Left forelimb (tissue), 1 donor: ENCODE data around the gene CDH23.

Experiments used
- DNase-seq: peaks from one replicate; pipeline ENCODE4 v3.0.0-alpha.2; 2018; ENCODE audit warnings: low spot score

Gene CDH23

DNA sequence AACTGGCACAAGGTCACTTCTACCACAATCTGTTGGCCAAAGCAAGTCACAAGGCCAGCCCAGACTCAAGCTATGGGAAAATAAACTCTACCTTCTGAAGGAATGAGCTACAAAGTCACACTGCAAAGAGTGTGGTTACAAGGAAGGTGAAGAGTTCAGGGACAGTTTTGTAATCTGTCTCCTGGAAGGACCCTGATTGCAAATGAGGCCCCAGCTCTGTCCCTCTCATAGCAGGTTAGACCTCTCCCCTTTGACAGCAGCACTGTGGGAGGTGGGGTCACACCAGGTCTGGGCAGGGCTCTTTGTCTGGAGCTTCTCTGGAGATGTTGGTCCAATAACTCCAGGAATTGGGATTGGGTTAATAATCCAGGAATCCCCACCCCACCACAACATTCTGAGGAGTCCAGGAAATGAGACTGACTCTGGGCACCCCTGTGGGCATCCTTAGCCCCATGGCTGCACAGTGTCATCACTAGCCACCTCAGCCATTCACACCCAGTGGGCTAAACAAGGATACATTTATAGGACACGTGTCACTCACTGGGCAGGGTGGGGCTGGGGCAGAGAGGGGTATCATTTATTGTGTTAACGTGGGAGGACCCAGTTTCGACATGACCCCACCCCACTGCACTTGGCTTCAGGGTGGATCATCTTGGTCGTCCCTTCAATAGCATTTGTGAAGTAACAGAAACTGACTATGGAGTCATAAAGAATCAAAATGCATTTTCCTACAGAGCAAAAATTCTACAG is 346.5 kb downstream of the CDH23 start:
- DNase-seq = no peak

DNA sequence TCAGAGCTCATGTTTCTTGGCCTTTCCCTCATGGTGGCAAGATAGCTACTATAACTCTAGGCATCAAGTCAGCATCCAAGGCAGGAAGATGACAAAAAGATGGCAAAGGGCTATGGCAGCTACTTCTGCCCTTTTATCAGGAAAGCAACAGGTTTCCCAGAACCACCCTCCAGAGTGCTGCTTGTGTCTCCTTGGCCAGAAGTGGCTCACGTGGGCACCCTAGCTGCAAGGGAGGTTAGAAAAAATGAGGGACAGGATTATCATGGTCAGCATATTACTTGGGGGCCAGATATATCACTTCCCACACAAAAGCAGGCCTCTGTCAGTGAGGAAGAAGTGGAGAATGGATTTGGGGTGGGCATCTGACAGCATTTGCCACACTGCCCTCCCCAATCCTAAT is 347.1 kb downstream of the CDH23 start:
- no peak for DNase-seq

DNA sequence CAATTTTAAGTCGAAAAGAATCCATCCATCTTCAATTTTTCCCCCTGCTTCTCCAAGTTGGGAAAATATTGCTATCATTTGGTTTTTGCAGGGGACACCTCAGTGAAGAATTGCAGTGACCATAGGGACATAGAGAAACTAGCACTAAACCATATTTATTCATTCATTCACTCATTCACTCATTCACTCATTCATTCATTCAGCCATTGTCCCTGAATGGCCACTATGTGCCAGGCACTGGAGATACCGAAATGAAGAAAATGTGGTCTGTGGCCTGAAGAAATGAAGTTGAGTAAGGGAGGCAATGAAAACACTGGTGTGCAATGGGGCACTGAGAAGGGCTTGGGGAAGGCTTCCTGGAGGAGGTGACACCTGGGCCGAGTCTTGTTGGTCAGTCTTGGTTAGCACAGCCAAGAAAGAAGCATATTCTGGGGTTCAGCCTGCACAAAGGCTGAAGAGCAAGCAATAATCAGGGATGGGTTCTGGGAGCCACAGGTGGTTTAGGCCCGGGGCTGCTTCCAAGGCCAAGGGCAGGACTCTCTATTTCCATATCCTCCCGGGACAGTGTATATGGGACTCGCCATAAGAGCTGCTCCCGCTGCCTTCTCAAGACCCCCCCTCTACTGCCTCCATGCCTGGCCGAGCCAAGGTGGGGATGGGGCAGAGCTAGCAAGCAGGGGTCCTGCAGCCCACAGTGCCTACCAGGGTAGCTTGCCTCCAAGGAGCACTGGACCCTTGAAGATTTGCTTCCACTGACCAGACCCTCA is 348.4 kb downstream of the CDH23 start:
- DNase-seq = no peak

DNA sequence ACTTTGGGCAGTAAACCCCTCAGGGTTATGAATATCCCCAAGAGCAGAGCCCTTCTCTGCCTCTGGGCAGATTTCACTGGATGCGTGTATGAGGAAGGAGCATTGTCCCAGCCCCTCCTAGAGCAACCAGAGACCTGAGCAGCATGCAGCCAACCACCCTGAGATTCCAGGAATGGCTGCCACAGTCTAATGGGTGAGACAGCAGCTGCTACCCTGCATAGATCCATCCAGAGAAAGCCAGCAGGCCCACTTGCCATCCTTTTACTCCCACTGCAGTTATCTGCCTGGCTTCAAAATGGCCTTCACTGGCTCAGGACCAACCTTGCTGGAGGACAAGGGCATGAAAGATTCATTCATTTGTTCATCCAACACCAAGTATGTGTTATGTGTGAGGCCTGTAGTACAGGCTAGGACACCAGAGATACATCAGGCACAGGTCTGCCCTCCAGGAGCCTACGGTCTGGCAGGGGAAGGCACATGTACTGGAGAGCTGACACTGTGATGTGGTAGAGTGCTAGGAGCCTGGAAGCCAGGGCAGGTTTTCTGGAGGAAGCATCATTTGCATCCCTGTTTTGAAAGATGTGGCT is 349.0 kb downstream of the CDH23 start:
- no peak for DNase-seq

DNA sequence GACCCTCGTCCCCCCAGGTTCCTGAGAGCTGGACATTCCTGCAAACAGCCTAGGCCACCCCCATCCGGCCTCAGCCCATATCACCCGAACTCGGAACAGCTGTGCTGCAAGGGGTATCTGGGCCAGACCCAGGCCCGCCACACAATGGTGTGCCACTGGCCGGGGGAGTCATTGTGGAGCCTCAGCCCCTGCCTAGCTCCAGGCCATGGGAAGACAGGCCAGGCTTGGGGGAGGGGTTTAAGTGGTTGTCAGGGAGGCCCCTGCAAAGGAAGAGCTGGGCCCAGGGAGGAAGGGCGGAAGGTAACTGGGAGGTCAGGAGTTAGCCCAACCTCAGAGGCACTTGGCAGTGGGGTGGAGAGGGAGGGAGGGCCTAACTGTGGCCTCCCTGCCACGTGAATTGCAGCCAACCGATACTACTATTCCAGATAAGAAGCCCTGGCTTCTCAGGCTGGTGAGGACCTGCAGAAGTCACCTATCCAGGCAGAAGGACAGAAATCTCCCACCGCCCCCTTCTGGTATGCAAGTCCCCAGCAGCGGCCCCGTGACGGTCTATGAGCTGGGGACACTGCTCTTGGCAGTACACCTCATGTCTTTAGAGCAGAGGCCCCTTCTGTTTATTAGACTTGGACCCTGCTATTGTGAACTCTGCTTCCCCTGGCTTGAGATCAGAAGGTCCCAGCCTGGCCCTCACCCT is 349.8 kb downstream of the CDH23 start:
- DNase-seq = no peak

DNA sequence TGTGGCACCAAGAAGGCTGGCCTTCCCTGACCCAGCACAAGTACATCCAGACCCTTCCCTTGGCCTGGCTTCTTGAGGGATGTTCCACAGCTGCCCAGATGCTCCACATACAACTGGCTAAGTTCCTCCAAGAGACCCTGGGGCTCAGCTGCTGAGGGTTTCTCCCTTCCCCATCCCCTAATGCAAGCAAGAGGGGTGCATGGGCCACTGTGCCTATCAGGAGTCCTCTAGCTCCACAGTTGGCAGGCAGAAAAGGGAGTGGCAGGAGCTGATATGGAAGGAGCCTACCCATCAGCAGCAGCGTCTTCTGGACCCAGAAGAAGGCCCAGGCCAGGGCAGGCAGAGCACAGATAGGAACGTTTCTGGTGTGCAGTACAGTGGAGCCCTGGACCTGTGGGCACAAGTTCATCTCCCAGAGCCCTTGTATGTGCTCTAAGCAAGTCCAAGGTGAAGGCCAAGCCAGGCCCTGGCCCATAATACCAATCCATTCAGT is 350.4 kb downstream of the CDH23 start:
- DNase-seq = no peak

DNA sequence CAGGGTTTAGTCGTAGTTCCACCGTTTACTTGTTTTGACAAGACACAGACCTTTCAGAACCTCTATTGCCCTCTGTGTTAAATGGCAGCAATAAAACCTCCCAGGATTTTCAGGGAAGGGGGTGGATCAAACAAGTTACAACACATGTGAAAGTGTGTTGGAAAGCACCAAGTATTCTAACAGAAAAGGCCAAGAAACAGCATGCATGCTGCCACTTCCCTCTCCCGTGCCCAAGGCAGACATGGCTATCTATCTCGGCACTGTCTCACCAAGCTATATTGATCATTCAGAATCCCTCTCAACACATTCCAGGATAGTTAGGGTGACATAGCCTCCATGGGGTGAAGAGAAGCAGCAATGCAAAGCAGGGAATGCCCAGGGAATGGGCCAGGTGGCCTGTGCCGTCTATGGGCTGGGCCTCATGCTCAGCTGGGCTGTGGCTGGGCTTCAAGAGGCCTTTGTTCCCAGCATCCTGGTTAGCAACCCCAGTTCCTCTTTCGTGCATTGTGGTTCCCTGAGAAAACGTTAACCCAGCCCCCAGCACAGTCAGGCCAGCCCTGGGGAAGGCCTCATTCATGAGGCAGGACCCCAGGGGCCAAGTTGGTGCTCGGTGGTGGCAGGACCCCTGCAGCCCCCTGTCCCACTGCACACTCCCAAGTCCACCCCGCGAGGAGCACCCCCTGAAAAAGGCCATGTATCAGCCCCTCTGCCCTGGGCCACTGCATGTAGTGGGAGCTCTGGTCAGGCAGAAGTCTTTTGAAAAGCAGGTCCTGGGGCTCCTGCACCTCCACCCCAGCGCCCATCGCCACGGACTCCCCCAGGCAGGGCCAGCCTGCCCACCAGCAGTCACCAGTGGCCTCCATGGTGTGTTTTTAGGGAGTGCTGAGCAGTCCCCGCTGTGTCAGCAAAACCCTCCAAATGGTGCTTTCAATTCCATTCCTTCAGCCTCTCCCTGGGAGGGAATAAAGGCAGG is 351.1 kb downstream of the CDH23 start:
- no peak for DNase-seq

DNA sequence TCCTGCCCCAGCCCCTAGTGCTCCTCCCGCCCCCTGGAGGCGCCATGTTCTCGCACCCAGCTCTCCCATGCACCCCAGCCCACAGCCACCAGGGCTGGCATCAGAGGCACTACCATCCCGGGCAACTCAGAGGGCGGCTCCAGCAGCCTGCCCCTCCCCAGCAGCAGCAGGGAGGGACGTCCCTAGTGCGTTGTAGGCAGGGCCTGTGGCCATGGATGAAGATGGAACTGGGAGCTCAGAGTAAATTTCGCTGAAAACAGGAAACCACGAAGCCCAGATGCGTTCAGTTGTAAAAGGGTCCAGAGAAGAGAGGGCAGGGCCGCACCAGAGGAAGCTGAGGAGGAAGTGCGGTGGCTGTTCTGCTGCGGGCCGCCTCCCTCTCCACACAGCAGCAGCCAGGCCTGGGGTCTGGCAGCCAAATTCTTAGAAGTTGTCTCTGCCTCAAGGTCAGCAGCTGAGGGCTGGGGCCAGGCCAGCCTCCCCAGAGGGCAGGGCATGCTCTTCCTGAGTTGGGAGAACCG is 352.0 kb downstream of the CDH23 start:
- no peak for DNase-seq

DNA sequence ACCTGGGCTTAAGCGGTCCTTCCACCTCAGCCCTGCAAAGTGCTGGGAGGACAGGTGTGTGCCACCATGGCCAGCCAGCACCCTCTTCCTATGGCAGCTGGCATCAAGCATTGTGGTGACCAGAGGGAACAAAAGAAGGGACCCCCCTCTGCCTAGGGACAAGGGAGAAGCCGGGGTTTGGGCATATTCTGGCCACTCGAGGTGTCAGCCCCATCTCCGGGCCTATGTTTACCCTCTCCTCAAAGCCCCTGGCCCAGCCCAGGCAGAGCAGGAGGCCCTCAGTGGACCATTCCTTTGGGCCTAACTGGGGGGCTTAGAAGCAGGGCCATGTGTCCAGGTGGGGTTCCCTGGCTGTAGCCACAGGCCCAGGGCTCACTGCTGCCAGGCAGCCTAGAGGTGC is 352.7 kb downstream of the CDH23 start:
- DNase-seq = no peak

DNA sequence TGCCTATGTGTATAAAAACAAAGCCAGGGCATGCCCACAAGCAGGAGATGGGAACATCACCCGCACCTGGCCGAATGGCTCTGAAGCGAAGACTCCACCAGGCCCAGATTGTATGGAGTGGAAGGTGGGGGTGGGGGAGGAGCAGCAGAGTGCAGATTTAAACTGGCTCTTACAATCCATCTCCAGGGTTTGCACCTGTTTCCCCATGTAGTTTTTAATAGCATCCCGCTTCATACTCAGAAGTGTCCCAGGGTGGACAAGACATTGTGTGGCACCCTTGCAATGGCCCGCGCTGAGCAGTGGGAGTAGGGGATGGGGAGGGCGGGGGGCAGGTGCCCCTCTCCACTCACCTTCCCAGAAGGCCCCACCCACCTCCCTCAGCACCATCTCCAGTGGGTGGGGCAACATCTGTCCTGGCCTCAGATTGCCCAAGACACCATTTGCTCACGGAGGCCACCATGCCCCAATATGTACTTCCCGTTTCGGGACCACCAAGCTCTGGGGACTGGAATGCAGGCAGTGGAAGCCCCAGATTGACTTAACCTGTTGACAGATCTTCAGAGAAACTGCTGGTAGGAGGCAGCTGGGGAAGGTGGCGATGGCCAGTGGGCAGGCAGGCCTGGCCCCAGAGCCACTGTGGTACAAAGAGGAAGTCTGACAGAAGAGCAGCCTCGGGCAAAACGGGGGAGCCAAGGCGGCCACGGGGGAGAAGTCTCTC is 353.6 kb downstream of the CDH23 start:
- no peak for DNase-seq

DNA sequence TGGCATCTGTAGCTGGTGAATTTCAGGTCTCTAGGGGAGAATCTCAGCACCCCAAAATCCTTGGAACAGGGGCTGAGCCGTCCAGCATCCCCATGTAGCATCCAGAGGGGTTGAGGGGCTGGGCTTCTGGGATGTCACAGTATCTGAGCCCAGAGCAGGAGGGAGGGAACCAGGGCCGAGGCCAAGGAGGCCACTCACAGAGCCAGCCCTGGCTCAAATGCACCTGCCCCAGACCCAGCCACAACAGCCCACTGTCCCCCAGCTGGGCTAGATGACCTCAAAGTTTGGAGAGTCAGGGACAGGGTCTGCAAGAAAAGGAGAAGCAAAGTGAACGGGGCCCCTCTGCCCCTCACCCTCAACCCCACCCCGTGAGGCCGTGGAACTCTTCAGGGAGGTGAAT is 354.3 kb downstream of the CDH23 start:
- no peak for DNase-seq

DNA sequence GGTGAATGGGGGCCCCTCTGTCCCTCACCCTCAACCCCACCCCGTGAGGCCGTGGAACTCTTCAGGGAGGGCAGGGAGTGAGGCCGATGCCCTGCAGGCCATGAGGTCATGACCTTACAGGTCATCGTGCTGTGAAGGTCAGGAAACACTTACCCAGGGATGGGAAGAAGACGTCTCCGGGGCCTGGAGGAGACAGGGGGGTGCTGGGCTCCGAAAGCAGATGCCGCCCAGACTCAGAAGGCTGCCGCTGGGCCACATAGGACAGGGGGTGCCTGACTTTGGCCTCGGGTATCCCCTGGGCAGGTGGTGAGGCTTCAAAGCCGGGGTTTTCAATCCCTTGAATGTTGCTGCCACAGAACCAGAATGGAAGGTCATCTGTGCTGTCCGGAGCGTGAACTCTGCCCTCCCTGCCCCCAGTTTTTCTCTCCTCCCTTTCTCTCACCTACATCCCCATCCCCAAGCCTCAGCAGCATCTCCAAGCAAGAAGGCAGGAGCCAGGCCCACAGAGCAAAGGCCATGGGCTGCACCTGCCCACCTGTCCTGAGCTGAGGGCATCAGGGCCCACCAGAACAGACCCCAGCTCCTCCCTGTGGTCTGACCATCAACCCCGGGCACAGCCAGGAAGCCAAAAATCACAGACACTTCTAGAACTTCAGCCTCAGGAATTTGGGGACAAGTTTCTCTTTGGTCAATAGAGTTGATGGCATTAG is 354.9 kb downstream of the CDH23 start:
- no peak for DNase-seq

DNA sequence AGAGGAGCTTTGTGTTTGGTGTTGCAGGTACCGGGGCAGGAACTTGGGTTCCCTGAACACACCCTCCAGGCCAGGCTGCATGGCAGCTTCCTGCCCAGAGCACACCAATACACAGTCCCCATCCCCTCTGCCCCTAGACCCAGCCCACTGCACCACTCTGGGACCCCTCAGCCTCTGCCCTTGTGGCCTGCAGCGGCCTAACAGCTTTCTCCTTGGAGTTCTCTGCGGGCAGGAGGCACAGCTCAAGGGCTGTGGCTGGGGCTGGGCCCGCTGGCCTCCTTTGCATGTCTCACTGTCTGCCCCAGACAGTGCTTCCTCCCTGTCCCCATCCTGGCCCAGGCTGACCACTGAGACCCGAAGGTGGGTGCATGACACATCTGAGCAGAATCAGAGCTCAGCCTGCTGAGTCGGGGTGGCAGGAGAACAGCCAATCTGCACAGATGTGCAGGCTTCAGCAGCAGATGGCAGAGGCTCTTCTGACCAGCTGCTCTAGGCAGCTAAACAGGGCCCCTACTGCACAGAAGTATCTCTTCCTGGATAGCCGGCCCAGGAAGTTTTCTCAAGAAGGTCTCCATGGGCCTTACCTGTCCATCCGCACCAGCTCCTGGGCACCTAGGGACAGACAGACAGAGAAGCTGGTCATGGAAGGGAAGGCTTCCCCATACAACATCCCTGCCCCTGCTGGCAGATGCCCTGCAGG is 355.8 kb downstream of the CDH23 start:
- DNase-seq = no peak

DNA sequence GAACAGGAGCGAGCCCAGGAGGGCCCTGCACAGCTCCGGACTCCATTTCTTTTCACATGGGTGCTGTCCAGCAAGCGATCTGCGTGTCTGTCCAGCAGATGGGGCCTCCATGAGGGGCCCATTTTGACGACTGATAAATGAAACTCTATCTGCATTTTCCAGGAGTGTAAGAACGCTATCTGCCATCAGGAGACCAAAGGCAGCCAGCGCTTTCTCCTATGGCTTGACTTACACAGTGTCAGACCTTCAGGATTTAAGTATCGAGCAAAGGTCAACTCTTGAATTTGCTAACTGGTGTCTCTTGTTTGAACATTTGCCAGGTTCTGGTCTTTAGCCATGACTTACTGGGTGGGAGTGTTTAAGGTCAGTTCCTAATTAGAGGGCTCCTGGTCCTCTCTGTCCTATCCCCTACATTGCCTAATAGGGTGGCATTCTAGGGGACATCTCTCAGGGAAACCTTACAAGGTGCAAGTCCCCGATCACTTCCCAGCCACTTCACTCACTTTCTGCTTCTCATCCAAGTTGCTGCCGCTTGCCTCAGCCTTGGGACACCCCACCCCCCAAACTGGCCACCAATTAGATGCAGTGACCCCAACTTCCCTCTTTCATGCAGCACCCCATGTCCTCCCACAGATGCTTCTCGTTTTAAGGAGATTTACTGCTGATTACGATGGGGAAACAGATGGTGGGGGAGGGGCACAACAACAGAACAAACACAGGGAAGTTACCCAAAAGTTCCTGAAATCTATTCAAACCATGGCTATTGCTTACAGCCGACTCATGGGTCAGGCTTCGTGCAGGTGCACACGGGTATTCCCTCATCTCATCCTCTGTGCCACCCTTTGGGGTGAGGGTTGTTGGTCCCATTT is 356.6 kb downstream of the CDH23 start:
- no peak for DNase-seq

DNA sequence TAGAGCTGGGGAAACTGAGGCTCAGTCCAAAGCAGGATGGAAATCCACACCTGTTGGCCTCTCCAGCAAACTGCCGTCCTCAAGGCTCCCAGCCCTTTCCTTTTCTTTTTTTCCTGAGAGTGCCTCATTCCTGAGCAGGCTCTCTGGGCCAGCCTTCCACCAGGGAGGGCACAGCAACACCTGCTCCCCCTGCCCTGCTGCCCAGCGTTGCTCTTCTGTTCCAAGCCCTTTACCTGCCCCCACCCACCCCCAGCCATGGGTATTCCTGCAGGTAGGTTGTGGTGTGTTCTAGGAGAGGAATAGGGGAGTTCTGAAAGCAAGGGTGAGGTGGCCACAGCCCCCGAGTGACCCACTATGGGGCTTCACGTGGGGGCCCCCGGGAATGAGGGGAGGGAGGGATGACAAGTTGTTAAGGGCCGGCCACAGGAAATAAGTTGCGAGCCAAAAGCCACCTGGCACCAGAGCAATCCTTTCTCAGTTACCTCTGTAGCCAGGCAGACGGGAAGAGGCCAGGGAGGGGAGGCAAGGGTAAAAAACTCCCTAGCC is 357.3 kb downstream of the CDH23 start:
- DNase-seq = no peak

DNA sequence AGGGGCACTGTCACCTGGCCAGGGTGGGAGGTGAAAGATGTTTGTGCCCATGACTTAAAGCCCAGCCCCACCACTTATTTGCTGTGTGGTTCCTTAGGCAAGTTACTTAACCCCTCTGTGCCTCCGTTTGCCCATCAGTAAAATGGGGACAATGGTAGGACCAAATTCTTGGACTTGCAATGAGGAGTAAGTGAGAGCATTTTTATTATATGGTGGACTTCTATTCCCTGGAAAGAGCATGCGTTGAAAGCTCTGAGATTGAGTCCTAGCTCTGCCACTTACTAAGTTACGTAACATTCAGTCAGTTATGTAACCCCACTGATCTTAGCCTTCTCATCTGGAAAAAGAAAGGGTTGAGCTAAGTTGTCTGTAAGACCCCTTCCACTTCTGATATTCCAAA is 357.8 kb downstream of the CDH23 start:
- DNase-seq = no peak

DNA sequence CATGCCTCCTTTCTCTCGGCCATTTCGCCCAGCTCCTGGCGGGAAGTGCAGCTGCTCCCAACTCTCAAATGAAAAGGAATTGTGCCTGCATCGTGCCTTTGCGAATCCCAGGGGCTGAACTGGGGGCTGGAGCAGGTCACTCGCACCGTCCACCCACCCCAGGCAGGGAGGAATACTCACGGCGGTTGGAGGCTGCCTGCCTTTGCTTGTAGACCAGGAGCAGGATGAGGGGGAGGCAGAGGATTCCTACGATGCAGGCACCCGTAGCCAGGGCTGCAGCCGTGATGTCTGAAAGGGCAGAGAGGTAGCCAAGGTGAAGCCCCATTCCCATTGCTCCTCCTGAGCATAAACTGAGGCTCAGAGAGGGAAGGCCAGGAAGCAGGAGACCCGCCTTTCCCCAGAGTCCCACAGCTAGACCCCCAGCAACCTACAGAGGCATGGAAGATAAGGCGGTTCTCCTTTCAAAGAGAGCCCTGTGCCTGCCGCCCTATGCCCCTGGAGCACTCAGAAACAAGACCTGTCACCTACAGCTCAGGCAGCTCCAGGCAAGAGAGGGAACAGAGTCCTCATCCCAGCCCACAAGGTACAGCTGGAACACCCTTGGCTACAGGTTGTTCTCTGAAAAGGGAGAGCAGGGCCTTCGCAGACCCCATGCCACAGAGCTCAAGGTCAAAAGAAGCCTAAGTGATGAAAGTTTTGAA is 358.6 kb downstream of the CDH23 start:
- DNase-seq = no peak
